Measurements from ENCODE around the gene TNFAIP3. TPM values are rescaled to one million over a fixed set of nuclear protein-coding genes. Genes with fewer than 3 reads are reported as not detected.

Gene TNFAIP3
- polyA plus RNA-seq: 0.06 and 0.24 TPM in 2 replicates

GRCh38 chr6:137866914-137867684 is at the start of gene TNFAIP3:
Gene TNFAIP3, plus strand, starts transcription at chr6:137867259. Its CDS starts 3,969 bp downstream, at chr6:137871228.

Other genes starting within 250 kb of the TNFAIP3 start
- 35.7 and 40.3 TPM in 2 replicates for gene PERP, start 240.2 kb downstream of the TNFAIP3 start, polyA plus RNA-seq